Kidney (tissue), 14 donors: ENCODE data around the gene HTT. TPM values are rescaled to one million over a fixed set of nuclear protein-coding genes. Genes with fewer than 3 reads are reported as not detected.

Source experiments
- DNase-seq, 5 donors: peaks; one replicate each; pipeline ENCODE4 v3.0.0-alpha.2; 2013 to 2020
- FAIRE-seq: peaks from 2 replicates; lab custom pipeline; 2012; peaks lifted over from hg19 to GRCh38; lab: Jason Lieb, UNC
- H3K27ac ChIP-seq, 2 donors: one replicate each; pipeline ENCODE4 v1.7.0; 2013; ENCODE audit warnings: low read depth in 2 of 2, low read length in 2 of 2, inconsistent platforms in 1 of 2
- H3K27me3 ChIP-seq: one replicate; pipeline ENCODE4 v1.7.1; 2013; ENCODE audit warnings: low read length, inconsistent platforms; ENCODE audit not compliant: control insufficient read depth, insufficient read depth
- H3K36me3 ChIP-seq, 3 donors: one replicate each; pipeline versions ENCODE4 v1.7.0 to v1.7.1; 2013; ENCODE audit warnings: low read length in 3 of 3, control low read depth in 1 of 3, inconsistent platforms in 1 of 3; ENCODE audit not compliant: insufficient read depth in 3 of 3, control insufficient read depth in 2 of 3
- H3K4me1 ChIP-seq, 3 donors: one replicate each; pipeline versions ENCODE4 v1.7.0 to v1.7.1; 2013; ENCODE audit warnings: low read length in 3 of 3, inconsistent platforms in 1 of 3, low read depth in 1 of 3; ENCODE audit not compliant: control insufficient read depth in 2 of 3, insufficient read depth in 2 of 3
- H3K4me3 ChIP-seq, 3 donors: one replicate each; pipeline versions ENCODE4 v1.7.0 to v1.8.1; 2013; ENCODE audit warnings: low read length in 3 of 3, control low read depth in 1 of 3, inconsistent platforms in 1 of 3
- H3K9ac ChIP-seq, 3 donors: one replicate each; pipeline versions ENCODE4 v1.7.0 to v1.7.1; 2013; ENCODE audit warnings: low read length in 3 of 3, control low read depth in 1 of 3, inconsistent platforms in 1 of 3
- H3K9me3 ChIP-seq, 3 donors: one replicate each; pipeline versions ENCODE4 v1.7.0 to v1.7.1; 2013; ENCODE audit warnings: low read length in 3 of 3, control low read depth in 1 of 3, inconsistent platforms in 1 of 3; ENCODE audit not compliant: control insufficient read depth in 2 of 3, insufficient read depth in 1 of 3
- CTCF ChIP-seq: IDR thresholded peaks from 3 replicates; pipeline ENCODE4 v1.5.1; 2012; ENCODE audit warnings: mild to moderate bottlenecking, moderate library complexity, borderline replicate concordance; ENCODE audit not compliant: insufficient read depth; ENCODE audit errors: extremely low read depth
- intact Hi-C: fragments of 100-400 bp; cut with DNase I; formaldehyde crosslinking; loops from one replicate; pipeline ENCODE4 v1.11.1; 2022
- polyA plus RNA-seq: library from polyadenylated mRNA; stranded (reverse); fragments of 350-450 nt; fragmentation: Illumina TruSeq; extraction: RNeasy Lipid Tissue Mini Kit (QIAGEN cat#74804); gene quantifications from one replicate; pipeline ENCODE4 v1.2.3, GENCODE V29; 2014; ENCODE audit warnings: low read depth, low replicate concordance; ENCODE audit not compliant: insufficient read depth
- total RNA-seq: library from RNA; stranded (reverse); fragmentation: NEBNext Ultra II Directional; extraction: Animal tissue kit (Norgen Biotek cat#: 25700); gene quantifications from one replicate; pipeline ENCODE4 v1.2.1, GENCODE V29; 2021
- donor health status: control.
- donor health status: control.
- donor health status: control.
- donor health status: control.
- donor health status: control.
- donor health status: DM: yes; HTN: yes; CAD: no.
- donor health status: Normal renal cell carcinoma (clear cell type).

Gene HTT
- total and polyA plus RNA-seq, 2 donors from 2014 or later: 7.2 to 64.0 TPM

GRCh38 chr4:3233391-3234071 is 159.1 kb downstream of the HTT start:
- Histone ChIP-seq H3K4me1 (no peaks in the 10 kb centered on the region), H3K9me3 (peaks cover 0 to 2% (median 0%) of the 10 kb centered on the region in 3 donors), H3K9ac (no peak overlapping the region), H3K27ac (no peak overlapping the region), H3K36me3 (peaks cover 9 to 49% (median 37%) of the 10 kb centered on the region in 3 donors), H3K27me3 (no peaks in the 10 kb centered on the region), H3K4me3 (no peak overlapping the region)
- FAIRE-seq (no peak), DNase-seq (no peak)
- intact Hi-C loops: no loop called here
- no peak for TF ChIP-seq CTCF

- Histone ChIP-seq H3K36me3 (peaks cover 4 to 42% (median 29%) of the 10 kb centered on the region in 3 donors), H3K27me3 (no peaks in the 10 kb centered on the region), H3K9ac (no peak overlapping the region), H3K4me1 (no peaks in the 10 kb centered on the region), H3K4me3 (no peak overlapping the region), H3K27ac (no peak overlapping the region), H3K9me3 (no peaks in the 10 kb centered on the region)
- FAIRE-seq: no peak
- no peak for DNase-seq
- no peak for TF ChIP-seq CTCF
- intact Hi-C loops: no loop called here
Observed at GRCh38 chr4:3234171-3235029, 159.9 kb downstream of the HTT start.

- Histone ChIP-seq H3K9ac (no peak overlapping the region), H3K4me3 (no peak overlapping the region), H3K27me3 (no peaks in the 10 kb centered on the region), H3K36me3 (peaks cover 2 to 36% (median 27%) of the 10 kb centered on the region in 3 donors), H3K9me3 (no peaks in the 10 kb centered on the region), H3K27ac (no peak overlapping the region), H3K4me1 (no peaks in the 10 kb centered on the region)
- no peak for TF ChIP-seq CTCF
- intact Hi-C loops: no loop called here
- DNase-seq (no peak), FAIRE-seq (no peak)
Observed at GRCh38 chr4:3235030-3235345, 160.5 kb downstream of the HTT start.
